Spleen (tissue), 7 donors: ENCODE data around the gene SYT13.

Experiments used
- CTCF ChIP-seq, 11 experiments: fragments of 200-600 bp in 7 of 11; fragments of 450-650 bp in 4 of 11; sonication (generic) in 4 of 11; IDR thresholded peaks in 8 of 11; conservative IDR thresholded peaks in 3 of 11; 1 replicate in 7 of 11; 2 replicates in 4 of 11; pipeline versions ENCODE4 v1.4.0 to v1.8.0; 2016 to 2021; ENCODE audit warnings: antibody characterized with exemption in 11 of 11, inconsistent platforms in 4 of 11, mild to moderate bottlenecking in 1 of 11
- POLR2A ChIP-seq, 3 donors: fragments of 450-650 bp; IDR thresholded peaks; one replicate each; pipeline ENCODE4 v1.5.1; 2017; ENCODE audit warnings: antibody characterized with exemption in 3 of 3, mild to moderate bottlenecking in 1 of 3
- POLR2AphosphoS5 ChIP-seq, 3 donors: sonication (generic); formaldehyde crosslinking; IDR thresholded peaks; one replicate each; pipeline ENCODE4 v1.5.1; 2017; ENCODE audit warnings: antibody characterized with exemption in 3 of 3
- donor health status: DM: no; HTN: no; CAD: no; lungs with moderate emphysema.
- donor health status: DM: no; HTN: no; CAD: no.
- donor health status: DM: no; HTN: no; CAD: no.

GRCh38 chr11:45224766-45225165, 61.4 kb downstream of the SYT13 start:
- TF ChIP-seq CTCF (IDR thresholded peaks at IDR 0.05 in 8 of 11, conservative IDR thresholded peaks at IDR 0.05 in 3 of 11) (no peak), POLR2AphosphoS5 (IDR thresholded peaks at IDR 0.05) (no peak), POLR2A (IDR thresholded peaks at IDR 0.05) (no peak)
